HG02938 (cell line): ENCODE results near the gene SUFU.
"Not testable (repeated sequence)": the region's sequence is repeated elsewhere in the genome, so short reads cannot be mapped to it uniquely, and the experiment has no call there.

Experiments used
- ATAC-seq: cut with Tn5 transposase; IDR thresholded peaks from one replicate; pipeline ENCODE4 v1.9.1; 2021; ENCODE audit warnings: mild to moderate bottlenecking, moderate library complexity; ENCODE audit not compliant: unreplicated experiment

Gene SUFU

DNA sequence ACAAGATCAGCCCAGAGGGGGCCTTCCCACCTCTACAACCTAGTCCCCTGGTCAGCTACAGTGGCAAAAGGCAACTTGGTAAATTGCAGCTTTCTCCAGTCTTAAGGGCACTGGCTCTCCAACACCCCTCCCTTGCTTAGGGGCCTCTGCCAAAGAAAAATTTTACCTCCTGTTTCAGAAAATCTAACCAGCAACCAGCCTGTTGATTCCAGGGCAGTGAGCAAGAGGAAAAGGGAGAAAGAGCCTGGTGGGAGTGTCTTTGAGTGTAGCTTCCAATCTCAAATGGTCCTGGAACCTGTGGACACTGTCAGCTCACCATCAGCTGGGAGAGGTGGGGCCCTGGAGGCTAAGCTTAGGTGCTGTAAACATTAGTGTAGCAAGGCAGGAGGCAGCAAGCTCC, 24.1 kb upstream of the SUFU start:
- ATAC-seq = no peak

- ATAC-seq = no peak
Observed at GRCh38 chr10:102480396-102480795, 23.4 kb upstream of the SUFU start.

- ATAC-seq = no peak
Observed at GRCh38 chr10:102484021-102484420, 19.8 kb upstream of the SUFU start.

- no peak for ATAC-seq
Observed at GRCh38 chr10:102485093-102485784, 18.5 kb upstream of the SUFU start.

- ATAC-seq = no peak
Observed at GRCh38 chr10:102491136-102491535, 12.6 kb upstream of the SUFU start.

DNA sequence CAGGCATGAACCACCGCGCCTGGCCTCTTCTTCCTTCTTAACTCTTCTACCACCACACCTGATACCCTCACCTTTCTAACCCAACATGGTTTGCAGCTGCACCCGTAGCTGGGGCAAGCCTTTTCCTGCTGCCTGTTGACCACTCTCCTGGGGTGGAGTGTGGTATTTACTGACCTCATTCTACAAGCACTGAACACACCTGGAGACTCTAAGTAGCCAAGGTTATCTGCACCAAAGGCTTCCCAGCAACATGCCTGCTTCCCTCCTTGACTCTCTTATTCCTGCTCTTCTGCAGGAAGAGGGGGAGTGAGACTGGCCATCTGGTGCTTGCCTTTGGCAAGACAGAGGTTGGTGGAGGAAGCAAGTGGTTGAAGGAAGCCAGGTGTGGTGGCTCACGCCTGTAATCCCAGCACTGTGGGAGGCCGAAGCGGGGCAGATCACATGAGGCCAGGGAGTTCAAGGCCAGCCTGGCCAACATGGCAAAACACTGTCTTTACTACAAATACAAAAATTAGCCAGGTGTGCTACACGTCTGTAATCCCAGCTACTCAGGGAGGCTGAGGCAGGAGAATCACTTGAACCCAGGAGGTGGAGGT, 11.3 kb upstream of the SUFU start:
- ATAC-seq = no peak

GRCh38 chr10:102492983-102493382, 10.8 kb upstream of the SUFU start:
- no peak for ATAC-seq

- no peak for ATAC-seq
Observed at GRCh38 chr10:102493771-102494170, 10.0 kb upstream of the SUFU start.

GRCh38 chr10:102497545-102497944, 6.2 kb upstream of the SUFU start:
- ATAC-seq = no peak

- ATAC-seq = no peak
Observed at GRCh38 chr10:102499356-102499755, 4.4 kb upstream of the SUFU start.

DNA sequence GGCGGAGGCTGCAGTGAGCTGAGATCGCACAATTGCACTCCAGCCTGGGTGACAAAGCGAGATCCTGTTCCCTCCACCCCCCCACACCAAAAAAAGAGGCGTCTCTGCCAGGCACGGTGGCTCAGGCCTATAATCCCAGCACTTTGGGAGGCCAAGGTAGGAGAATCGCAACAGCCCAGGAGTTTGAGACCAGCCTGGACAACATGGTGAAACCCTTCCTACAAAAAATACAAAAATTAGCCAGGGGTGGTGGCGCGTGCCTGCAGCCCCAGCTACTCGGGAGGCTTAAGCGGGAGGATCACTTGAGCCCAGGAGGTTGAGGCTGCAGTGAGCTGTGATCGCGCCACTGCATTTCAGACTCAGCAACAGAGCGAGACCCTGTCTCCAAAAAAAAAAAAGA, 3.1 kb upstream of the SUFU start:
- not testable (repeated sequence) for ATAC-seq

DNA sequence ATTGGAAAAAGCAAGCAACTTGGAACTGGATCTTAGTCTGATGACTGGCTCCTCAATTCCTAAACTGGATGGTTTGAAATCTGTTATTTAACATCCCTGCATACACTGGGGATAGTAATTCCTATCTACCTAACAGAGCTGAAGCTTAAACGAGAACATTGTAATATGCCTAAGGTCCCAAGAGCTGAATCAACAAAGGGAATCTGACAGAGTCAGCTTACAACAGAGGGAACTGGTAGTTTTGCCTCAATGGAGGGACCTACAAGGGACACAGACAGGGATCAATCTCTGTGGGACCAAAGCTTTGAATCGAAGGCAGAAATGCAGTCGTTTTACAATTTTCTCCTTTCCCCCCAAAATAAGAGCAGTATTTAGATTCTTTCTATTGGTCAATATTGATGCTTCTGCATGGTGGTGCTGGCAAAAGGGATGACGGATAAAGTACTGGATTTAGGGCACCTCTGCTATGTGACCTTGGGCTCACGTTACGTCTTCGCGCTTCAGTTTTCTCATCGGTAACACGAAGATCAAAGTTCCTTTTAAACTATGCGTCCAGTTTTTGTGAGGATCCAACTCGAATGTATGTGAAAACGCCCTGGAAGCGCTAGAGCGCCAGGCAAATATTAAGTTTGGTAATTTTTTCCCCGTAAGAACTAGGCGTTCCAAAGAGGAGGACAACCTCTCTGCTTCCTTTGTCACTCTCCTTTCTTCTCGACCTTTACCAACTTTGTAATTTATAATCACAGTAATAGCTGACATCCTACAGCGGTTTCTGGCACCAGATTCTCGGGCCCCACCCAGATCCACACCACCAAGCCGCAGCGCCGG, 2.4 kb upstream of the SUFU start:
- ATAC-seq = no peak

- peak; percentile 68 for ATAC-seq
Observed at GRCh38 chr10:102502029-102502336, 1.8 kb upstream of the SUFU start.

DNA sequence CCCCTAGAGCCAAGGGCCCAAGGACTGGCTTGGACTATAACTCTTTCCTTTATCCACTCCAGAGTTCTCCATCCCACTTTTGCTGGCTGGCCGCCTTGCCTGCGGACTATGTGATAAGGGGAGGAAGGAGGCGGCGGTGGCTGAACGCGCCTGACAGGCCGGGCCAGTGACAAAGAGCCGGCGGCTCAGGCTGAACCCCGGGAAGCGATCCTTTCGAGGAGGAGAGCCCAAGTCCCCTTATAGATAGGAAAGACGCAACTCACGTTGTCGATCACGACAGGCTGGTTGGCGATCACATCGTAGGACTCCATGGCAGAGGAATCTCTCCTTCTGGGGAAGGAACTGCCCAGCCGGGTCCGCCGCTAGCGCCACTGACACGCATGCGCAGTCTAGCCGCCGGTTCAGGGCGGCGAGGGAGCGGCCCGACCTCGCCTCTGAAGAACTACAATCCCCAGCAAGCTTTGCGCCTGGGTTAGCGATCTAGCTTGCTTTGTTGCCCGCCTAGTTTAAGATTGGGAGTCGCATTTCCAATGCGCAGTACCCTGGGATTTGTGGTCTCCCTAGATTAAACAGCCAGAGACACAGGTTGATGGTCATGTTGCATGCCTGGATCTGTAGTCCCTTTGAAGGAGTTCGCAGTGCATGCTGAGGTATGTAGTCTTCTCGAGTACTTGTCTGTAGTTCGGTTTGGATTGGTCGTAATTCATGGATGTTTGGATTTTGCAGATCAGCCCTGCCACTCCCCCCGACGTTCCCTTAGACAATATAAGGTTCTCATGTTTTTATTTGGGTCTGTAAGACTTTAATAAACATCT, 1.2 kb upstream of the SUFU start, which contains the start of gene ACTR1A:
TSS of gene ACTR1A (minus strand) at position 376 of the 815 bp plus-strand sequence. CDS start at position 311, 65 bp downstream.
- peak; percentile 66 for ATAC-seq

- ATAC-seq = no peak
Observed at GRCh38 chr10:102504179-102504975, 605 bp downstream of the SUFU start.

DNA sequence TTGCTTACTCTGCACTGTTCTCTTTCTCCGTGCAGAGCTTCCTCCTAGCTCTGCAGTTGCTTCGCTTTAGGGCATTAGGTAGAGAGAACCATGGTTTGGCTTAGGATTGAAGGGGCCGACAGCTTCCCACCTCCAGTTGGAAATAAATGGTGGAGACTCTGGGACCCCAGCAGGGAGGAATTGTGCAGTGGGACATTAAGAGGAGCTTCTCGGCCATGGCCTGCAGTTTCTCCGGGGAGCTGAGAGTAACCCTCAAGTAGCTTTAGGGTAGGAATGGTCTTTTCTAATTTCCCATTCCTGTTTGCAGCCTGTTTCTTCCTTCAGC, 1.2 kb downstream of the SUFU start:
- no peak for ATAC-seq

- ATAC-seq = no peak
Observed at GRCh38 chr10:102505462-102506115, 1.8 kb downstream of the SUFU start.

DNA sequence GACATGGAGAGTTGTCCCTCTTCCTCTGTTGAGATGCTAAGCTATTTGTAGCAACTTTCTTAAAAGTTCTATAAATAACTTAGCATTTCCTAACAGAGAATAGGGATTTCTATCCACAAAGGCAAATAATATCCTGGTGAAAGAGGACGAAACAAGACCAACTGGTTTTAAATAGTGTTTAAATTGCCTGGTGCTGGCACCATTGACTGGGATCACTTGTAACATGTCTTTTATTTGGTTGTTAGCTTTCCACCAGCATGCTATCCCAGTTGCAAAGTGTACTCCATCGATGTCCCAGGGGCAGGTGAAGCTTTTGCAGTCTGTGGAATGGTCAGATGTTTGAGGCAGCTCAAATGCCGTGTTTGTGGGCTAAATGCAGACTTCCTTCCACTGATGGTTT, 3.7 kb downstream of the SUFU start:
- ATAC-seq = no peak

GRCh38 chr10:102508506-102508905, 4.7 kb downstream of the SUFU start:
- no peak for ATAC-seq

- ATAC-seq = no peak
Observed at GRCh38 chr10:102509387-102509786, 5.6 kb downstream of the SUFU start.
